ENCODE measurements around the gene GALNT1. TPM values are rescaled to one million over a fixed set of nuclear protein-coding genes. Genes with fewer than 3 reads are reported as not detected.
A peak's percentile ranks its signal among the peaks of the same experiment; 100 is the strongest.

The GALNT1 gene
- total RNA-seq, 2 donors from 2014 or later: 40.2 to 50.6 TPM

GRCh38 chr18:35653392-35654135 is 72.0 kb downstream of the GALNT1 start:
- Histone ChIP-seq H3K4me1 (replicated peaks) (no peaks in the 10 kb centered on the region), H3K27ac (no peak overlapping the region), H3K27me3 (replicated peaks; ENCODE audit: insufficient read depth) (no peaks in the 10 kb centered on the region), H3K36me3 (no peaks in the 10 kb centered on the region), H3K9me3 (no peaks in the 10 kb centered on the region), H3K4me3 (no peak overlapping the region)
- TF ChIP-seq POLR2A (IDR thresholded peaks at IDR 0.05) (no peak), CTCF (IDR thresholded peaks at IDR 0.05) (no peak)
- no peak for DNase-seq (ENCODE audit: low spot score)
- intact Hi-C loops (cut with DNase I): no loop called here
- WGBS: 92% methylated on average over 4 of the region's 4 CpGs

GRCh38 chr18:35658112-35658511 is 76.6 kb downstream of the GALNT1 start:
- WGBS: 95% methylated on average over 4 of the region's 4 CpGs
- intact Hi-C loops (cut with DNase I): no loop called here
- Histone ChIP-seq H3K4me1 (replicated peaks) (no peaks in the 10 kb centered on the region), H3K9me3 (no peaks in the 10 kb centered on the region), H3K4me3 (no peak overlapping the region), H3K36me3 (no peaks in the 10 kb centered on the region), H3K27ac (no peak overlapping the region), H3K27me3 (replicated peaks; ENCODE audit: insufficient read depth) (no peaks in the 10 kb centered on the region)
- DNase-seq (ENCODE audit: low spot score): no peak
- TF ChIP-seq CTCF (IDR thresholded peaks at IDR 0.05) (no peak), POLR2A (IDR thresholded peaks at IDR 0.05) (no peak), POLR2AphosphoS5 (IDR thresholded peaks at IDR 0.05) (no peak)

- no peak for TF ChIP-seq POLR2AphosphoS5 (IDR thresholded peaks at IDR 0.05)
- TF ChIP-seq CTCF (IDR thresholded peaks at IDR 0.05): peak in 1 of 4 experiments; percentile 5
- Histone ChIP-seq H3K4me3 (no peak overlapping the region), H3K9me3 (no peaks in the 10 kb centered on the region), H3K27ac (no peak overlapping the region), H3K27me3 (replicated peaks; ENCODE audit: insufficient read depth) (no peaks in the 10 kb centered on the region), H3K36me3 (no peaks in the 10 kb centered on the region), H3K4me1 (replicated peaks) (no peaks in the 10 kb centered on the region)
- DNase-seq (ENCODE audit: low spot score): no peak
- intact Hi-C loops (cut with DNase I): no loop called here
- 43% methylated on average over 5 of the region's 5 CpGs for WGBS
These were observed 80.1 kb downstream of the GALNT1 start for GRCh38 chr18:35661483-35662146.

GRCh38 chr18:35662293-35663062 is 80.9 kb downstream of the GALNT1 start:
- Histone ChIP-seq H3K9me3 (no peaks in the 10 kb centered on the region), H3K36me3 (no peaks in the 10 kb centered on the region), H3K27me3 (replicated peaks; ENCODE audit: insufficient read depth) (no peaks in the 10 kb centered on the region), H3K4me3 (no peak overlapping the region), H3K27ac (no peak overlapping the region), H3K4me1 (replicated peaks) (no peaks in the 10 kb centered on the region)
- no peak for DNase-seq (ENCODE audit: low spot score)
- TF ChIP-seq CTCF (IDR thresholded peaks at IDR 0.05) (no peak), POLR2A (IDR thresholded peaks at IDR 0.05) (no peak), POLR2AphosphoS5 (IDR thresholded peaks at IDR 0.05) (no peak)
- WGBS: 62% methylated on average over 3 of the region's 3 CpGs
- intact Hi-C loops (cut with DNase I): no loop called here

Measured in prostate gland (tissue), 2 donors.